ENCODE data around the gene KCNQ1.

Gene KCNQ1

DNA sequence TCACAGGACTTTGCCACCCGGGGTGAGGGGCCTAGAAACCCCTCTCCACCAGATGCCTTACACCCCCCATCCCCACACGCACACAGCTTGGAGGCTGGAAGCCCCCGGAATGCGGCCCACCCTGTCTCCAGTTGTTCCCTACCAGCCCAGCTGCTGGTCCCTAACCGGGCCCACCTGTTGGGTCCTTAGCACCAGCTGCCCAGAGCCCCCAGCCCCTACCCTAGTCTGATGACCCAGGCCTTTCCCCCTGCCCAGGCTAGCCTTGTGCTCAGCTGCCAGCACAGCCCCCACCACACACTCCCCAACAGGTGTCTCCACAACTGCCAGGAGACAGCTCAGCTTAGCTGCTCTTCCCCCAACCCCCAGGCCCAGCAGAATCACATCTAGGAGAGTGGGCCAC lies 373.7 kb downstream of the KCNQ1 start:
- DNase-seq = no peak

GRCh38 chr11:2819316-2819715 lies 374.5 kb downstream of the KCNQ1 start:
- no peak for DNase-seq

DNA sequence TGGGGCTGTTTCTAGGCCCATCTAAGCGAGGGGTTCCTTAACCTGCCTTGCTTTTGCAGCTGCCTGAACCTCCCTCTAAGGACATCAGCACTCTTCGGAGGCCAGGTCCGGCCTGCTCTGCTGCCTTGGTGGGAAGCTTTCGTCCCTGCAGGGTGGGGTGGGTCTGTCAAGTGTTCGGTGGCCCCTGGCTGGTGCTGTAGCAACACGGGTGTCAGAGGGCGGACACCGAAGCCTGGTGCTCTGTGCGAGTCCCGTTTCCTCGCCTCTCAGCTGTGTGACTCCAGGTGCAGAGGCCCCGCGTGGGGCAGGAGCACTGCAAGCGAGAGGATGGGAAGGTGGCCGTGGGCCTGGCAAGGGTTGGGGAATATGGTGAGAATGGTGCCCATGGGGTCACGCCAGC lies 376.2 kb downstream of the KCNQ1 start:
- no peak for DNase-seq

DNA sequence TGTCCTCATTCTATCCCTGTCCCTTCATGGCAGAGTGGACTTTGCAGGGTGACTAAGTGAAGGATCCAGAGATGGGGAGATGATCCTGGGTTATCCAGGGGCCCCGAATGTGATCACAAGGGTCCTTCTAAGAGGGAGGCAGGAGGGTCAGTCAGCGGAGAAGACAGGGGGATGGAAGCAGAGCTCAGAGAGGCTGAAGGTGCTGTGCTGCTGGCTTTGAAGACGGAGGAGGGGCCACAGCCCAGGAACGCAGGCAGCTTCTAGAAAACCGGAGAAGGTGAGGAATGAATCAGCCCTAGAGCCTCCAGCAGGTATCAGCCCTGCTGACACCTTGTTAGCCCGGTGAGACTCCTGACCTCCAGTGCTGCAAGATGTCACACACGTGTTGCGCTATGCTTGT lies 377.1 kb downstream of the KCNQ1 start:
- DNase-seq = no peak

GRCh38 chr11:2824851-2825250 lies 380.0 kb downstream of the KCNQ1 start:
- DNase-seq = no peak

- DNase-seq = peak; percentile 68
Observed at GRCh38 chr11:2825261-2825888, 380.6 kb downstream of the KCNQ1 start.

DNA sequence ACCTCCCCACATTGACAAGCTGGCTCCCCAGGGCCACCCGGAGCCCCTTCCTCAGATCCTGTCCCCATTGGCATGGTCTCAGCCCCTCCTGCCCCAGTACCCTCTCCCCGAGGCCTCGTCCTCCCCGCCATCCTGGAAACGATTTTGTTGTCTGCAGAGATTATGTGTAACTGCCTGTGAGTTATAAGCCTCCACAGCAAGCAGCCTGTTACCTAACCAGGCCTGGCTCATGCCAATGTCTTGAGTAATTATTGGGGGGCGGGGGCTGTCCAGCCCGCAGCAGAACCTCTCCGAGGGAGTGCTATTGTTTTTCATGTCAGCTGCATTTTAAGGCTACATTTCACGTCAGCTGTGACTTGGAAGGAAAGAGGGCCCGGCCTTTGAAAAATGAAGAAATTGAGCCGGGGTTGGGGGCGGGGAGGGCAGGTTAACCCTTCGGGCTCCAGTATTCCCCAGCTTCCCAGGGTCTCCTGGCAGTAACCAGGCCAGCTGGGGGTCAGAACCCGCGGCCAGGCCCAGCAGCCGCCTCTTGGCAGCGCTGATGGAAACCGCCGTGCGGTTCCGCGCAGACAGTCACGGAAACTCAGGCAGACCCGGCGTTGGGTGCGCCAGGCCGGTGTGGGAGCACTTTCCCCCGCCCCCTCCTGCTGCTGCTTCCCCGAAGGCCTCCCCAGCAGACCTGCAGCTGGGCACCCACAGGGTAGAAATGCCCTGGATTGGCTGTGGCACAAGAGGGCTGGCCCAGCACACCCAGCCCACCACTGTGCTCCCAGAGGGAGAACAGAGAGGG lies 381.3 kb downstream of the KCNQ1 start:
- DNase-seq = peak; percentile 86

DNA sequence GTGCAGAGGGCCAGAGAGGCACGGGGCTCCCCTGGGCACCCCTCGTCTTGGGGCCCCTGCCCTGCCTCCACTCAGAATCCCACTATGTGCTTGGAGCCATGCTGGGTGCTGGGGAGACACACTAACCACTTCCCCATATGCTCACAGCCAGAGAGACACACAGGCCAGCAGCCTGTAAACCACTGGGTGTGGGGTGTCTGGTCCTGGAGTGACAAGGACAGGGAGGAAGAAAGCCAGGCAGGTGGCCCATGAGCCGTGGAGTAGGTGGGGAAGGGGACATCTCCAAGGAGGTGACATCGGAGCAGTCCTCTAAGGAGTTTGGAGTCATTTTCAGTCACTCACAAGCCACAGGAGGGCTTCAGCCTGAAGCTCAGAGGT lies 381.9 kb downstream of the KCNQ1 start:
- DNase-seq = no peak

- no peak for DNase-seq
Observed at GRCh38 chr11:2827256-2827655, 382.4 kb downstream of the KCNQ1 start.

DNA sequence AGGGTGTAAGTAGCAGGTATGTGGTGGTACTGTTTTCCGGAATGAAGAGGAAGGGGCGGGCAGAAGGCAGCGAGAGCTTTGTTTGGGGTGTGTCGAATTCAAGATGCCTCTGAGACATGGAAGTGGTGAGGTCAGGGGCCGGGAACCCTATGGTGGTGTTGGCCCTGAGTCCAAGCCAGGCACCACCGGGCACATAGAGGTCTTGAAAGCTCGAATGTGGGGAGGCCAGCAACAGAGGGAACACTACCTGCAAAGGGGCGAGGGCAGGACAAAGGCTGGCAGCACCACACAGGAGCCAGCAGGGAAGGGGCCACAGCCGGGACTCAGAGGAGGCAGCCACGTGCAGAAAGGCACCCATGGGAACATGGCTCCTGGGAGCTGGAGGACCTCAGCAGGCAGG lies 383.0 kb downstream of the KCNQ1 start:
- DNase-seq = no peak

- DNase-seq = no peak
Observed at GRCh38 chr11:2828585-2829330, 383.9 kb downstream of the KCNQ1 start.

- DNase-seq = no peak
Observed at GRCh38 chr11:2830030-2830812, 385.4 kb downstream of the KCNQ1 start.

GRCh38 chr11:2830886-2831285 lies 386.1 kb downstream of the KCNQ1 start:
- no peak for DNase-seq

DNA sequence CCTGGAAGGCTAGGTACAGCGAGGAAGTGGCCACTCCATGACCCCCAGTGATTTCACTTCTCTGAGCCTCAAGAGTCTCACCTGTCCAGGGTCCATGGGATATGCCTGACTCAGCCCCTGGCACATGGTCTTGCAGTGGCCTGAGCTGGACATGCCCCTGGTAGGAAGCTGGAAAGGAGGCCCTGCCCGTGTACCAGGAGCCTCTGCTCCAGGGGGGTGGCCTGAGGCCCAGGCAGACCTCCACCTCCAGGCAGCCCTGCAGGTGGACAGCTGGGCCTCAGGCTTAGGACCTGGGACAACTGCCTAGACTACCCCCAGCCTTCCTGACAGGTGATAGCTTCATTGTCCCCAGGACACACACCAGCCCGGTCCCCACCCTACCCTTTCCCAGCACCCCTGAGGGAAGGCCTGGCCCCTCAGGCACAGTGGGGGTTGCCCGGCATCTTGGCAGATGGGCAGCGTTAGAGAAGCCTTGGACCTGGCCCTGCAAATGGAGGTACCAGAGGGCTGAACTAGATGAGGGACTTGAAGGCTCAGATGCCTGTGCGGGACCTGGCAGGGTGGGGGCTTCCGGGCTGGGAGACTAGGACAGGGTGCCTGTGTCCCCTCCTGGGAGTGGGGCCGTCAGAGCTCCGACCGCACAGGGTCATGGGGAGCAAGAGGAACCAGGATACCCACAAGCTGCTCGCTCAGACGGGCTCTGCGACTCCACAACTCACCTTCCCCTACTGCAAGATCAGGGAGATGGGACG lies 387.1 kb downstream of the KCNQ1 start:
- no peak for DNase-seq

DNA sequence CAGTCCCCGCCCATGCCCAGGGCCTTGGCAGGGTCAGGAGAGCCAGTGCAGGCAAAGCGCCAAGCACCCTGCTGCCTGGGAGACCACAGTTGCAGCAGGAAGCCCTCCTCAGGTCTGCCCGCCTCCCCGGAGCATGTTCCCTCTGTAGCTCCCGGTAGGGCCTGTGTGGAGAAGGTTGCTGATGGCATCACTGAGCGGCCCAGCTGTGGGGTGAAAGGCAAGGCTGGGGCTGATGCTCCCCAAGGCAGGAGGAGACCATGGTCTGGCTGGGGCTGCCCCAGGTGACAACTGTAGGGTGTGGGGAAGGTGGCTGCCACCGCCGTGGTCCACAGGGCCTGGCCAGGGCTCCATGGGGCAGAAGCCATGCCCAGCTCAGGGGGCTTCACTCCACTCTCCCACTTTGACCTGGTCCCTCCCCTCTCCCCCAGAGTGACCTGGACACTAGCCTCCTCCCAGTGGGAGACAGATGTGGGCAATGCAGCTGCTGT lies 387.8 kb downstream of the KCNQ1 start:
- no peak for DNase-seq

GRCh38 chr11:2833051-2833715 lies 388.4 kb downstream of the KCNQ1 start:
- no peak for DNase-seq

DNA sequence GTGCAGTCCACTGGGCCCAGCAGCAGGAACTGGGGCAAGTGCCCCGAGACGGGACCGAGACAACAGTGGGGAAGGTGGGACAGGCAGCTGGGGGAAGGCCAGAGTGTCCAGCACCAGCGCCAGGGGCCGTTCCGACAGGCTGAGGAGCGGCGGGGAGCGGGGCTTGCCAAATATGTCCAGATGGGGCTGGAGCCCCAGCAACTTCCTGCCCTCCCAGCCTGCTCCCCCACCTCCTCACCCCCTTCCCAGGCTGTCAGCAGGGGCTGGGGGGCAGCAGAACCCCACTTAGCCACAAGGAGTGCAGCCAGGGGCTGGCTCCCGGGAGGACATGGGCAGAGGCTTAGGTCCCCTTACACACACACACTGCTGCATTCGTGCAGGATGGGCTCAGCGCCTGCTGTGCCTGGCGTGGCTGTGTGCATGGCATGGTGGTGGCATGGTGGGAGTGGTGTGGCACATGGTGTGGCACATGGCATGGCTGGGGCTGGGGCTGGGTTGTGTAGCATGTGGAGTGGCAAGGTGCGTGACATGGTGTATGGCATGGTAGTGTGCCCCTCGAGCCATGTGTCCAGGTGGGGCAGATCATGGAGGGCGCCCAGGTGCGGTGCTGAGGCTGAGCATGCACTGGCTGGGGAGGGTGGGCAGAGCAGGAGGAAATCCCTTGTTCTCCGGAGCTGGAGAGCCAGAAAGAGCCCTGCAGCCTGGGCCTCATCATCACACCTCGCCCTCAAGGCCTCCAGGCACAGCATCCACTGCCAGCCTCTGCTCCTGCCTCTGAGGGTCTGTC lies 389.1 kb downstream of the KCNQ1 start:
- DNase-seq = no peak

DNA sequence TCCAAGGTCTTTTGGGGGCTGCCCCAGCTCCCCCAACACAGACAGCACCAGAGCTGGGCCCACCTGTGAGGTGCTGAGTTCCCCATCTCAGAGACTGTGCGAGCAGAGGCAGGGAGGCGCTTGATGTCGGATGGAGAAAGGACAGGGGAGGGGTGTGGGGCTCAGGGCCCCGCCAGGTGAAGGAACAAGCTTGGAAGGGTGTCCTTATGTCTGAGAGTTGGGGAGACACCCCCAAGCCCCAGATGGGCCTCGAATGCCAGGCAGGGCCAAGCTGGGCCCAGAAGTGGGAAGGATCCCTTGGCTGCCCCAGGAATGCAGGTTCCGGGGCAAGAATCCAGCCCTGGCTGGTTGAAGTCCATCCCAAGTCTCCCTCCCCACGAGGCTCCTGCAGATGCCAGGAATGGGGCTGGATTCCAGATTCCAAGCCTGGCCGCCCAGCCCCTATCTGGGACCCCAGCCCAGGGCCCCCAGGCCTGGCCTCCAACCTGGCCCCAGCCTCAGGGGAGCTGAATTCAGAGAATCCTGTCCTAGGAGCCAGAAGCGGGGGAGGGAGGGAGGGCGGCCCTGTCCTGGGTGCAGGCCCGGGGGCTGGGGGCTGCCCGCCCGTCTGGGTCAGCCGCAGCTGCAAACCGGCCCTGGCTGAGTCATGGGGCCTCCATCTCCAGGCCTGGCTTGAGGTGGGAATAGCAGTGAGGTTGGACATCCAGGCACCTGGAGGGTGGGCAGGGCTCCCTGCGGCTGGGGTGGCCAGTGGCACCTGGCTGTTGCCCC lies 389.9 kb downstream of the KCNQ1 start:
- DNase-seq = no peak

- no peak for DNase-seq
Observed at GRCh38 chr11:2835296-2835695, 390.5 kb downstream of the KCNQ1 start.

- no peak for DNase-seq
Observed at GRCh38 chr11:2835751-2836150, 390.9 kb downstream of the KCNQ1 start.

Measured in left hindlimb (tissue), 1 donor.